WTC11 (cell line): Measurements from ENCODE around the gene CTNND2. TPM values are rescaled to one million over a fixed set of nuclear protein-coding genes. Genes with fewer than 3 reads are reported as not detected.
A peak's percentile ranks its signal among the peaks of the same experiment; 100 is the strongest.

Experiments used
- ATAC-seq: fragments of 200-7000 bp; cut with Tn5 transposase; 2 replicates; pipeline ENCODE4 v1.10.0; 2021; ENCODE audit warnings: mild to moderate bottlenecking, moderate library complexity
- CTCF ChIA-PET: fragments of 300-600 bp; sonication (Branson Sonifier 250); formaldehyde crosslinking; loops from one replicate; lab custom pipeline; 2021; ENCODE audit warnings: antibody characterized with exemption; lab: Charles Lee
- POLR2A ChIA-PET: fragments of 350-600 bp; sonication (Branson Sonifier 250); formaldehyde crosslinking; loops from one replicate; lab custom pipeline; 2021; ENCODE audit warnings: antibody characterized with exemption; lab: Charles Lee
- DNase-seq: peaks from one replicate; pipeline ENCODE4 v3.0.0; 2021; ENCODE audit warnings: low spot score
- H3K27ac Mint-ChIP-seq: 2 replicates; pipeline ENCODE4 v1.8.0; 2021; ENCODE audit warnings: mixed read lengths
- H3K27me3 Mint-ChIP-seq: 2 replicates; pipeline ENCODE4 v1.8.0; 2021; ENCODE audit warnings: low read depth, mild to moderate bottlenecking, moderate library complexity, mixed read lengths
- H3K36me3 Mint-ChIP-seq: 2 replicates; pipeline ENCODE4 v1.8.0; 2021; ENCODE audit warnings: mixed read lengths
- H3K4me1 Mint-ChIP-seq: 2 replicates; pipeline ENCODE4 v1.8.0; 2022; ENCODE audit warnings: mixed read lengths
- H3K4me3 Mint-ChIP-seq: 2 replicates; pipeline ENCODE4 v1.8.0; 2021; ENCODE audit warnings: mild to moderate bottlenecking, moderate library complexity, mixed read lengths
- H3K9me3 Mint-ChIP-seq: 2 replicates; pipeline ENCODE4 v1.8.0; 2021; ENCODE audit warnings: mixed read lengths
- ATF6 ChIP-seq: sonication (generic); formaldehyde crosslinking; IDR thresholded peaks from 2 replicates; pipeline ENCODE4 v1.8.1; 2023; ENCODE audit warnings: mild to moderate bottlenecking, missing genetic modification reagents
- EMX1 ChIP-seq: fragments of 250-450 bp; sonication (Bioruptor Pico); IDR thresholded peaks from 2 replicates; pipeline ENCODE4 v1.8.0; 2021; ENCODE audit warnings: mild to moderate bottlenecking
- FOXJ3 ChIP-seq: sonication (generic); formaldehyde crosslinking; IDR thresholded peaks from 2 replicates; pipeline ENCODE4 v1.9.0; 2021; ENCODE audit warnings: missing genetic modification reagents, mild to moderate bottlenecking, borderline replicate concordance
- FOXP1 ChIP-seq: sonication (generic); formaldehyde crosslinking; IDR thresholded peaks from 2 replicates; pipeline ENCODE4 v1.8.0; 2022; ENCODE audit warnings: missing genetic modification reagents, mild to moderate bottlenecking, moderate library complexity, borderline replicate concordance
- HMGXB4 ChIP-seq: sonication (generic); formaldehyde crosslinking; IDR thresholded peaks from 2 replicates; pipeline ENCODE4 v1.8.1; 2023; ENCODE audit warnings: mild to moderate bottlenecking, moderate library complexity, missing genetic modification reagents
- MYBL2 ChIP-seq: sonication (generic); formaldehyde crosslinking; IDR thresholded peaks from 2 replicates; pipeline ENCODE4 v1.8.1; 2023; ENCODE audit warnings: mild to moderate bottlenecking, moderate library complexity, missing genetic modification reagents
- NFATC4 ChIP-seq: fragments of 250-450 bp; sonication (Bioruptor Pico); IDR thresholded peaks from 2 replicates; pipeline ENCODE4 v1.9.0; 2021; ENCODE audit warnings: mild to moderate bottlenecking
- NFE2L1 ChIP-seq: sonication (generic); formaldehyde crosslinking; IDR thresholded peaks from 2 replicates; pipeline ENCODE4 v1.8.1; 2023; ENCODE audit warnings: missing genetic modification reagents
- NFYB ChIP-seq: sonication (generic); formaldehyde crosslinking; conservative IDR thresholded peaks from 2 replicates; pipeline ENCODE4 v1.8.0; 2022; ENCODE audit warnings: low read depth, missing genetic modification reagents
- NR2C2 ChIP-seq: sonication (generic); formaldehyde crosslinking; IDR thresholded peaks from 2 replicates; pipeline ENCODE4 v1.8.0; 2022; ENCODE audit warnings: mild to moderate bottlenecking, missing genetic modification reagents
- PRDM15 ChIP-seq: sonication (generic); formaldehyde crosslinking; IDR thresholded peaks from 2 replicates; pipeline ENCODE4 v1.8.0; 2022; ENCODE audit warnings: missing genetic modification reagents
- TEAD1 ChIP-seq: sonication (generic); formaldehyde crosslinking; IDR thresholded peaks from 2 replicates; pipeline ENCODE4 v1.8.0; 2022; ENCODE audit warnings: mild to moderate bottlenecking, missing genetic modification reagents
- TP53 ChIP-seq: sonication (generic); formaldehyde crosslinking; IDR thresholded peaks from 2 replicates; pipeline ENCODE4 v1.8.1; 2023; ENCODE audit warnings: mild to moderate bottlenecking, missing genetic modification reagents
- ZNF416 ChIP-seq: fragments of 250-450 bp; sonication (Bioruptor Pico); IDR thresholded peaks from 2 replicates; pipeline ENCODE4 v1.9.0; 2021; ENCODE audit warnings: mild to moderate bottlenecking, inconsistent platforms
- ZSCAN18 ChIP-seq: fragments of 250-450 bp; sonication (Bioruptor Pico); IDR thresholded peaks from 2 replicates; pipeline ENCODE4 v2.1.2; 2022; ENCODE audit warnings: mild to moderate bottlenecking, moderate library complexity
- total RNA-seq: library from RNA; stranded (reverse); gene quantifications from 3 replicates; pipeline ENCODE4 v1.2.3, GENCODE V29; 2021
- TF ChIP-seq, protein P1 (sequence below): sonication (generic); formaldehyde crosslinking; IDR thresholded peaks from 2 replicates; pipeline ENCODE4 v1.8.0; 2022; ENCODE audit warnings: mild to moderate bottlenecking, missing genetic modification reagents

The CTNND2 gene
- total RNA-seq, 1 experiment from 2014 or later = 11.9 TPM

DNA sequence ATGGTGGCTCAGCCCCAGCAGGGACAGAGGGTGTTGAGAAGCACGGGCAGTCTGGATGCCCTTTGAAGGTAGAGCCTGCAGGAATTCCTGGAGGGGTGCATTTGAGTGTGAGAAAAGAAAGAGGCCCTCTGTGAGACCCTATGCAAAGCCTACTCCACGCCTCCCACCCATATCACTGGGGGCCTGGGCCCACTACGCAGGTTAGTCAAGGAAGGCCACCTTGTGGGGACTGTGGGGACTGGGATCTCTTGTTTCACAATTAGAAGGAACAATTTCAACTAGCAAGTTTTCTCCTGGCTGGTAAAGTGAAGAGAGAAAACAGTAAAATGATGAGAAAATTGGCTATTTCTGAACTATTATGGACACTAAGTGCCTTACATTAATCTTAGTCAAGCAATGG lies 657.0 kb downstream of the CTNND2 start:
- no peak overlapping the region for H3K27ac Mint-ChIP-seq
- no peak for DNase-seq
- H3K36me3 Mint-ChIP-seq = no peaks in the 10 kb centered on the region
- POLR2A ChIA-PET = no interaction called here
- H3K9me3 Mint-ChIP-seq = peaks cover 7% of the 10 kb centered on the region; the same call in 1 of the 2 replicates
- TF ChIP-seq, protein P1, sequence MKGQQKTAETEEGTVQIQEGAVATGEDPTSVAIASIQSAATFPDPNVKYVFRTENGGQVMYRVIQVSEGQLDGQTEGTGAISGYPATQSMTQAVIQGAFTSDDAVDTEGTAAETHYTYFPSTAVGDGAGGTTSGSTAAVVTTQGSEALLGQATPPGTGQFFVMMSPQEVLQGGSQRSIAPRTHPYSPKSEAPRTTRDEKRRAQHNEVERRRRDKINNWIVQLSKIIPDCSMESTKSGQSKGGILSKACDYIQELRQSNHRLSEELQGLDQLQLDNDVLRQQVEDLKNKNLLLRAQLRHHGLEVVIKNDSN (CRISPR knock-in tag) = no peak
- TF ChIP-seq FOXP1 = no peak
- H3K4me1 Mint-ChIP-seq = peaks cover 20% of the 10 kb centered on the region
- H3K4me3 Mint-ChIP-seq = no peak overlapping the region
- CTCF ChIA-PET = no interaction called here
- H3K27me3 Mint-ChIP-seq = no peaks in the 10 kb centered on the region
- ATAC-seq = peak; percentile 60

GRCh38 chr5:11240293-11241190 lies 663.7 kb downstream of the CTNND2 start:
- DNase-seq = no peak
- H3K27ac Mint-ChIP-seq = no peak overlapping the region
- ATAC-seq = no peak
- CTCF ChIA-PET = no interaction called here
- peaks cover 23% of the 10 kb centered on the region for H3K9me3 Mint-ChIP-seq
- H3K27me3 Mint-ChIP-seq = no peaks in the 10 kb centered on the region
- TF ChIP-seq FOXJ3 (CRISPR knock-in tag) = no peak
- TF ChIP-seq ATF6 (CRISPR knock-in tag) = no peak
- TF ChIP-seq HMGXB4 (CRISPR knock-in tag) = no peak
- no peak overlapping the region for H3K4me3 Mint-ChIP-seq
- H3K4me1 Mint-ChIP-seq = peaks cover 16% of the 10 kb centered on the region
- no peaks in the 10 kb centered on the region; the same call in 1 of the 2 replicates for H3K36me3 Mint-ChIP-seq
- POLR2A ChIA-PET = no interaction called here

DNA sequence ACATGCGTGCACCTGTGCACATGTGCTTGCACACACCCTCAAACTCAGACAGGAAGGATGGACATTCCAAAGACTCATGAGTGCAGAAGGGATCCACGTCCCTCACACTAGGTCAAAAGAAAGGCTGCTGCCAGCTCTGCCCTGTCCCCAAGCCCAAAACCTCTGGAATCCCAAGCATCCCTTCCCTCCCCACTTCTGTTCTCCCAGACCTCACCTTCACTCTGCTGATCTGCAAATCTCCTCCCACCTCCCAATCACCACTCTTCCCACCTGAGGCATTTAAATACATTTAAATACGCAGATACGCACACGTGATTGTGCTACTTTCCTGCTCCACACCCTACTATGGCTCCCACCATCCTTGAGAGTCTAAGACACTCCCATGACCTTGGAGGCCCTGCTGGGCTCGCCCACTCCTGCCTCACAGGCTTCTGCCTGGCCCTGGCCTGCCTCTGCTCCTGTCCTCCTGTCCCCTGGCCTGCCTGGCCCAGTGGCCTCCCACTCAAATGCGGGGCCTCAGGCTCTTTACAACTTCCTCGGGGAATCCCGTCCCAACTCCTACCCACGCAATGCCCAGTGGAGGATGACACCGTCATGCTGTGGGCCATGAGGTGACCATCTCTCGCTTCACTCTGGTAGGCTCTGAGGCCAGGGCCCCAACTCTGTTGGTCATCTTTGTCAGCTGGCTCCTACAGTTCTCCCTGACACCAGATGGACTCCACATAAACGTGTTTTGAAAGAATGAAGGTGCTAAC lies 664.8 kb downstream of the CTNND2 start:
- Mint-ChIP-seq H3K4me1 (peaks cover 16% of the 10 kb centered on the region), H3K9me3 (peaks cover 23% of the 10 kb centered on the region), H3K36me3 (no peaks in the 10 kb centered on the region; the same call in 1 of the 2 replicates), H3K27me3 (no peaks in the 10 kb centered on the region), H3K4me3 (no peak overlapping the region), H3K27ac (no peak overlapping the region)
- ATAC-seq = peak; percentile 83
- DNase-seq = no peak
- TF ChIP-seq NFE2L1 (CRISPR knock-in tag) = no peak
- TF ChIP-seq FOXP1 = no peak
- TF ChIP-seq ZSCAN18 (CRISPR knock-in tag) = no peak
- TF ChIP-seq NR2C2 (CRISPR knock-in tag) = no peak
- TF ChIP-seq TEAD1 (CRISPR knock-in tag) = no peak
- TF ChIP-seq EMX1 = no peak
- no peak for TF ChIP-seq FOXJ3 (CRISPR knock-in tag)
- TF ChIP-seq NFATC4 = no peak
- no peak for TF ChIP-seq ZNF416 (CRISPR knock-in tag)
- no peak for TF ChIP-seq PRDM15 (CRISPR knock-in tag)
- no peak for TF ChIP-seq TP53 (CRISPR knock-in tag)
- TF ChIP-seq NFYB (CRISPR knock-in tag) = no peak
- no peak for TF ChIP-seq MYBL2 (CRISPR knock-in tag)
- CTCF ChIA-PET = no interaction called here
- POLR2A ChIA-PET = no interaction called here
